ENCODE measurements around the gene RANBP6.

- no peak for TF ChIP-seq POLR2AphosphoS5 (IDR thresholded peaks at IDR 0.05)
- TF ChIP-seq CTCF (IDR thresholded peaks at IDR 0.05; ENCODE audit: poor library complexity, severe bottlenecking): no peak
These were observed 32.6 kb upstream of the RANBP6 start for GRCh38 chr9:6048039-6048438.

Measured in neural cell (in vitro differentiated cells).